GM21515 (cell line): Measurements from ENCODE around the gene FAM187B.

Source experiments
- ATAC-seq: cut with Tn5 transposase; IDR thresholded peaks from one replicate; pipeline ENCODE4 v1.9.1; 2021; ENCODE audit not compliant: unreplicated experiment

Gene FAM187B

DNA sequence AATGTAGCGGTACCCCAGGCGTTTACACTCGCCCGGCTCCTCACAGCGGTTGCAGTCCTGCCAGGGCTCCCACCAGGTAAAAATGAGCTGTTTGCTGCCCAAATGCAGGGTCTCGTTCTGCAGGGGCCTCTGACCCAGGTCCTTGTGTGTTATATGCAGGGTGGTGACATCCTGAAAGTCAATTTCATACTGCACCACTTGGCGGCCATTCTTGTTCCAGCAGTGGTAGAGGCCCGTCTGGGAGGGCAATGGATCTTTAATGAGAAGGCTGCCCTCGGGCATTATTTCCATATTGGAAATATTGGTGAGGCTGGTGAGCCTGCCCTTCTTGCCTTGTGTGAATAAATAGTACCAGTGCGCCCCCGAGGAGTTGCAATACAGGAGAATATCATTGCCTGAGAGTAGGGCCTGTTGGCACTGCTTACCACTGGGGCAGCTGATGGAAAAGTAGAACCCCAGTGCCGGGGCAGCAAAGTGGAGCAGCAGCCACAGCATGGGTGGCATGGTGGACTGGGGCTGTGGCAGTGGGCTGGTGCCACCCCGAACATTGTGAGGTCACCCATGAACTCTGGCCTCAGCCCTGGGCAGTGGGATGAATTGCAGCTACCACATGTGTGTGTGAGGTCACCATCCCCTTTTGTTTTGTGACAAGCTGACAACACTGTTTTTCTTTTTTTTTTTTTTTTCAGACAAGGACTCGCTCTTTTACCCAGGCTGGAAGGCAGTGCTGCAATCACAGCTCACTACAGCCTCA is at the start of gene FAM187B:
FAM187B (minus strand) TSS at position 563 of the 754 bp plus-strand sequence; CDS start at position 504, 59 bp downstream.
- ATAC-seq: no peak

GRCh38 chr19:35276706-35277281 is 48.3 kb upstream of the FAM187B start:
- ATAC-seq: no peak

- no peak for ATAC-seq
Observed at GRCh38 chr19:35274323-35274722, 45.8 kb upstream of the FAM187B start.

GRCh38 chr19:35273686-35274259 is 45.2 kb upstream of the FAM187B start:
- ATAC-seq: no peak

DNA sequence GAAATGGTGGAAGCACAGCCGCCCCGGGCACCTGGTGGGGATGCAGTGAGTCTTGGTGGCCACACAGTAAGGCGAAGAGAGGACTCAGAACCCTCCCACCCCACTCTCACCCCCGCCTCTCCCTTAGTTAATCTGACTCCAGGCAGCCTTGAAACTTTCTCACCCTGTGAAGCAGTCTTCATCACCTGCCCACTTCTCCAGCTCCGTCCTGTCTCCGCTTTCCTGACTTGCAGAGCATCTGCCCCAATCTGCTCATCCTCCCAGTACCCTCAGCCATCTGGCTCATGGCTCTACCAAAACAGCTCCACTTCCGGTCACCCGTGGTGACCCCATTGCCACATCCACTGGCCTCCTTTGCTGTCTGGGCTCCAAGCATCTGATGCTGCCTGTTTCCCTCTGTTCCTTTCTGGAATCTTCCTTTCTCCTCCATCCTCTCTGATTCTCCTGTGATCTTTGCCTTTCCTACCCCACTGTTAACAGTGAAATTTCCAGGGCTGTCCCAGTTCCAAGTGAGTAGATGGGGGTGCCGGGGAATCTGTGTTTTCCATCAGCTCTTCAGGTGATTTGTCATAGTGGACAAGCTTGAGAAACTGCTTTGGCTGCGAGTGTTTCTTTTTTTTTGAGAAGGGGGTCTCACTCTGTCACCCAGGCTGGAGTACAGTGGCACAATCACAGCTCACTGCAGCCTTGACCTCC is 44.6 kb upstream of the FAM187B start:
- no peak for ATAC-seq

GRCh38 chr19:35272122-35272719 is 43.7 kb upstream of the FAM187B start:
- no peak for ATAC-seq

DNA sequence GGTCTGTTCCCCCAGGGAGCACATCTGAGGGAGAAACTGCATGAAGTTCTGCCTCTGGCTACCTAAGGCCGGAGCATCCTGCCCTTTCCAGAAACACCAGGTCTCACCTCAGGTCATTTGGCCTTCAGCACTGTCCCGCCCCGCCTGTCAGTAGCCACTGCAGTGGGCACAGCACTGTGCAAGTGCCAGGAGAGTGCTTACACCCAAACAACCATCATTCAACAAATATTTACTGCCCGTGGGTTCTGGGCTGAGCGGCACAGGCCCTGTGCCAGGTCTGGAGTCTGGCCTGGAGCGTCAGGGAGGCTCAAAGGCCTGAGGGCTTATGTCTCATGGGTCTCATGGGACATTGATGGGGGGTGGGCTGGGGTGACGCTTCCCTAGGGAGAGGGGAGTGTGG is 43.0 kb upstream of the FAM187B start:
- no peak for ATAC-seq

- ATAC-seq: no peak
Observed at GRCh38 chr19:35270381-35270811, 41.9 kb upstream of the FAM187B start.

GRCh38 chr19:35269438-35270117 is 41.0 kb upstream of the FAM187B start:
- peak; percentile 43 for ATAC-seq

DNA sequence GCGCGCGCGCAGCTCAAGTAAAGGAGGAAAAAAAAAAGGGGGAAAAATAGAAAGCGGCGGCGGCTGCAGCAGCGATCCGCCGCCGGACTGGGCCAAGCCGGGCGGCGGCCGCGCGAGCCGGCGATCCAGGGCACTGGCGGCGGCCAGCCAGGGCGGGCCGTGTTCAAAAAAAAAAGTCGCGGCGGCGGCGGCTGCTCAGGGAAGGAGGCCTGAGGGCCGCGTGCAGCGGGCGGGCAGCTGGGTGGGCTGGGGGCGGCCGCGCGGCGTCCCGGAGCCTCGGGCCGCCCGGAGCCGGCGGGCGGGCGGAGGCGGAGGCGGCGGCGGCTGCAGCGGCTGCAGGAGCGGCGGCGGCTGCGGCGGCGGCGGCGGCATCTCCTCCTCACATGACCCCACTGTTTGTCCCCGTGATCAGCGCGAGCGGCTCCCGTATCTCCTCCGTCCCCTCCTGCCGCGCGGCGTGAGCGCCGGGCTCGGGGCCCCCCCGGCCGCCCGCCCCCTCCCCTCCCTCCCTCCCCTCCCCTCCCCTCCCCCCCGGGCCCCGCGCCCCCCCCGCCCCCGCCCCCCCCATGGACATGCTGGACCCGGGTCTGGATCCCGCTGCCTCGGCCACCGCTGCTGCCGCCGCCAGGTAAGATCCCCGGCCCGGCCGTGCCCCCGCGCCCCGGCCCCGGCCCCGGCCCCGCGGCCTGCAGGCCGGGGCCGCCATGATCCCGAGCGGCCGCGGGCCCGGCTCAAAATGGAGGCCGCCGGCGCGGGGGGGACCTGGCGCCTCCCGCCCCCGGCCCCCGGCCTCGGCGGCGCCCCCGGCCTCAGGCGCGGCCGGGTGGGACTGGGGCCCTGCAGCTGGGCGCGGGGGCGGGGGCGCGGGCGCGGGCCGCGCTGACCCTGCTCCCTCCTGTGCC is 40.2 kb upstream of the FAM187B start, which contains the start of gene USF2:
USF2 (plus strand) TSS at position 427 of the 902 bp plus-strand sequence; CDS start at position 567, 140 bp downstream.
- peak; percentile 23 for ATAC-seq

DNA sequence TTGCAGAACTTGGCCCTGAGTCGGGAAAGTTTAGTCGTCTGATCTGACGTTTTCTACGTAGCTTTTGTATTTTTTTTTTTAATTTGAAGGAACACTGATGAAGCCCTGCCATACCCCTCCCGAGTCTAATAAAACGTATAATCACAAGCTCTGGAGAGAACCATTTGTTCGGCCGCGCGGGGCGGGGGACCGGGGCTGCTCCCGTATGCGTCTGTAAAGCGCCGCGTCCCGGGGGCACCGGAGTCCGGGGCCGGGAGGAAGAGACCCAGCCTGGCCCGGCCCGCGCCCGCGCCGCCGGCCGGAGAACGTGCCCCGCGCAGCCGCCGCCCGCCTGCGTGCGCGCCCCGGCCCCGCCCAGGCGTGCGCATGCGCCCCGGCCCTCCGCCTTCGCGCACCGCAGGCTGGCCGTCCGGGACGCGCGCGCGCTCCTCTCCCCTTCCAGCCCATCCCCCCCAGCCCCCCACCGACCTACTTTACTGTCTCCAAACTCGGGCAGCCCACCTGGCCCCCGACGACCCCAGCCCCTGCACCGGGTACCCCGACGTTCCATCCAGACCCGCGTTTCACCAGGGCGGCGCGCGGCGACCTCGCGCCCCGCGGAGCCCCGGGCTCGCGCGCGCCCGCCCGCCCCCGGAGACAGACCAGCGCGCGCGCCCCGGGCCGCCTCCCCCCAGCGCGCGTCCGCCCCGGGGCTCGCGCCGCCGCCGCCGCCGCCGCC is 39.4 kb upstream of the FAM187B start:
- peak; percentile 44 for ATAC-seq

DNA sequence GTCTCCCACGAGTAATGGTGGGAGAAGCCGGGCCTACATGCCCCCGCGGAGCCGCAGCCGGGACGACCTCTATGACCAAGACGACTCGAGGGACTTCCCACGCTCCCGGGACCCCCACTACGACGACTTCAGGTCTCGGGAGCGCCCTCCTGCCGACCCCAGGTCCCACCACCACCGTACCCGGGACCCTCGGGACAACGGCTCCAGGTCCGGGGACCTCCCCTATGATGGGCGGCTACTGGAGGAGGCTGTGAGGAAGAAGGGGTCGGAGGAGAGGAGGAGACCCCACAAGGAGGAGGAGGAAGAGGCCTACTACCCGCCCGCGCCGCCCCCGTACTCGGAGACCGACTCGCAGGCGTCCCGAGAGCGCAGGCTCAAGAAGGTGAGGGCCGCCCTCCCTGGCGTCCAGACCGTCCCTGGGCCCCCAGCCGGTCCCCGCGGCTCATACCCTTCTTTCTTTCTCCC is 38.8 kb upstream of the FAM187B start:
- no peak for ATAC-seq

- ATAC-seq: no peak
Observed at GRCh38 chr19:35266520-35267352, 38.2 kb upstream of the FAM187B start.

GRCh38 chr19:35265900-35266519 is 37.5 kb upstream of the FAM187B start:
- no peak for ATAC-seq

DNA sequence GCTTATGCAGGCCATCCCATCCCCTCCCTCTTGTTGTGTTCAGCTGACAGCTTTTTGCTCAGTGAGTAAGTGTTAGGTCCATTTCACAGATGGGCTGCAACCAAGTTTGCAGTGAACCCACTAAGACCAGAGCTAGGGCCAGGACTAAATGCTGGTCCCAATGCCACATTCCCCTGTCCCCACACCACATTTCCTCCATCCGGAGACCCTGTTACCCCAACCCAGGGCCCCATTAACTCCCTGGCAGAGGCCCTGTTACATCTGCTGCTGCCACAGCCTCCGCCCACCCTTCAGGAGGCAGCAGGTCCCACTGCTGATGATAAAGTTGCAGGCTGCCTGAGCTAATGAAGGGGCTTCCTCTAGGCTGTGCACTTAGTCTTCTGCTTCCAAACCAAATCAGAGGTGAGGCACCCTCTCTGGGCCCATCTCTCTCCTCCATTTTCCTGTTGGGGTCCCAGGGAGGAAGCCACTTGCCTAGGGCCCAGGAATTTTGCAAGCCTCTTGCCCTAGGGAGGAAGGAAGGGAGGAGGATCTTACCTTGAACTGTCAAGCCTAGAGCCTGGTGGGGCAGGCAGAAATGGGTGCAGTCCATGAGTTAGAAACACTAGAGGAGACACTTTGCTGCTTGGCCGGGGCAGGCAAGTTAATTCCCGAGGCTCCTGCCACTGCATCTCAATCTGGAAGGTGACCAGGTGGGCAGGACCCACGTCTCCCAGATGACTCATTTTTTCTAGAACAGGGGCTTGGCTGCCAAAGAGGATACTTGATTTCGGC is 36.8 kb upstream of the FAM187B start:
- no peak for ATAC-seq

GRCh38 chr19:35264268-35265125 is 36.0 kb upstream of the FAM187B start:
- no peak for ATAC-seq
